ENCODE measurements around the gene CIDEB.

DNA sequence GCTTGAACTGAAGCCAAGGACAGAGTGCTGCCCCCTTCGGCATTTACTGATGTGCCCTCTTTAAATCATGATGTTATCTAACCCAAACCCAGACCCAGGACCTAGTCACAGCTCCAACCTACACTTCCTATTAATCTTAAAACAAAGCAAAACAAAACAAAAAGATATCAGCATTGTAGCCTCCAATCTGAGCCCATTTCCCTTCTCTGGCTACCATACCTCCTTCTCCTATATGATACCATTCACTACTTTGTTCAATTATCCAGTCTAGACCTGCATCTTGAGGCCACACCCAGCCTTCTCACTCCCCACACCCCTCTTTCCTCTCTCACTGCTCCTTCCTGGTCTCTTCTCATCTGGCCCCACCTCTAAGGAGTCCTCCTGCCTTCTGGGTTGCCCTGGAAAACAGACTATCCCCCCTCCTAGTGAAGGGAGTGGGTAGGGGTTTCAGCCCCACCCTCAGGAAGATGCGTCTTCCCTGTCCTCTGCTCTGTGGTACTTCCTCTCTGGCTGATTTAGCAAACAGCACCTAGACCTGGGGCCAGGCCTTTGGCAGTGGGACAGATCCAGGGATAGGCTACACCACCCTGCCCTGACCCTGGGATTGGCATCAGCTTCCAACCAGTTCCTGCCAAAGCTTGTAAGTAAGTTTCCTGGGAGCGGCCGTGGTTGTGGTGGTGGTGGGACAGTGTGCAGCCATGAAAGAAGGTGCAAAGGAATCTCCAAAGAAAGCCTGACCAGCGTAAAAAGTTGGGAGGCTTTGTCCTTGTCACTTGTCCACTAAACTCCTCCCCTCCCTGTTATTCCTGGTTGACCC, 6.8 kb upstream of the CIDEB start:
- TF ChIP-seq, protein P1, sequence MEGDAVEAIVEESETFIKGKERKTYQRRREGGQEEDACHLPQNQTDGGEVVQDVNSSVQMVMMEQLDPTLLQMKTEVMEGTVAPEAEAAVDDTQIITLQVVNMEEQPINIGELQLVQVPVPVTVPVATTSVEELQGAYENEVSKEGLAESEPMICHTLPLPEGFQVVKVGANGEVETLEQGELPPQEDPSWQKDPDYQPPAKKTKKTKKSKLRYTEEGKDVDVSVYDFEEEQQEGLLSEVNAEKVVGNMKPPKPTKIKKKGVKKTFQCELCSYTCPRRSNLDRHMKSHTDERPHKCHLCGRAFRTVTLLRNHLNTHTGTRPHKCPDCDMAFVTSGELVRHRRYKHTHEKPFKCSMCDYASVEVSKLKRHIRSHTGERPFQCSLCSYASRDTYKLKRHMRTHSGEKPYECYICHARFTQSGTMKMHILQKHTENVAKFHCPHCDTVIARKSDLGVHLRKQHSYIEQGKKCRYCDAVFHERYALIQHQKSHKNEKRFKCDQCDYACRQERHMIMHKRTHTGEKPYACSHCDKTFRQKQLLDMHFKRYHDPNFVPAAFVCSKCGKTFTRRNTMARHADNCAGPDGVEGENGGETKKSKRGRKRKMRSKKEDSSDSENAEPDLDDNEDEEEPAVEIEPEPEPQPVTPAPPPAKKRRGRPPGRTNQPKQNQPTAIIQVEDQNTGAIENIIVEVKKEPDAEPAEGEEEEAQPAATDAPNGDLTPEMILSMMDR (IDR thresholded peaks at IDR 0.05) = no peak
- TF ChIP-seq POLR2A (IDR thresholded peaks at IDR 0.05) = no peak

Measured in heart left ventricle (tissue), 13 donors.